Measurements from ENCODE around the gene VAPA.

DNA sequence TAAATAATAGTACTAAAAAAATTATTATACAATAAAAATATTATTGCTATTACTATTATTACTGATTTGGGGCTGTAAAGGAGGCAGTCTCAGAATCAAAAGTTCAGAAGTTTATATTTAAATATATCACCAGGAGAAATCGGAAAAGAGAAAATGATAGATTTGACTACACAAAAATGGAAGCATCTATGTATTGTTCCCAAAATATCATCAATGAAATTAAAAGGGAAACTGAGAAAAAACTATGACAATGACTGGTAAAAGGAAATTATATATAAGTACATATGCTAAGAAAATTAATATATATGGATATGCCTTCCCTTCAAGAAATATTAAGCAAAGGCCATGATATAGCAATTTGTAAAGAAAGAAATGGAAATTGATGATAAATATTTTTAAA lies 35.7 kb upstream of the VAPA start:
- TF ChIP-seq, protein P1, sequence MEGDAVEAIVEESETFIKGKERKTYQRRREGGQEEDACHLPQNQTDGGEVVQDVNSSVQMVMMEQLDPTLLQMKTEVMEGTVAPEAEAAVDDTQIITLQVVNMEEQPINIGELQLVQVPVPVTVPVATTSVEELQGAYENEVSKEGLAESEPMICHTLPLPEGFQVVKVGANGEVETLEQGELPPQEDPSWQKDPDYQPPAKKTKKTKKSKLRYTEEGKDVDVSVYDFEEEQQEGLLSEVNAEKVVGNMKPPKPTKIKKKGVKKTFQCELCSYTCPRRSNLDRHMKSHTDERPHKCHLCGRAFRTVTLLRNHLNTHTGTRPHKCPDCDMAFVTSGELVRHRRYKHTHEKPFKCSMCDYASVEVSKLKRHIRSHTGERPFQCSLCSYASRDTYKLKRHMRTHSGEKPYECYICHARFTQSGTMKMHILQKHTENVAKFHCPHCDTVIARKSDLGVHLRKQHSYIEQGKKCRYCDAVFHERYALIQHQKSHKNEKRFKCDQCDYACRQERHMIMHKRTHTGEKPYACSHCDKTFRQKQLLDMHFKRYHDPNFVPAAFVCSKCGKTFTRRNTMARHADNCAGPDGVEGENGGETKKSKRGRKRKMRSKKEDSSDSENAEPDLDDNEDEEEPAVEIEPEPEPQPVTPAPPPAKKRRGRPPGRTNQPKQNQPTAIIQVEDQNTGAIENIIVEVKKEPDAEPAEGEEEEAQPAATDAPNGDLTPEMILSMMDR (IDR thresholded peaks at IDR 0.05) = no peak
- no peak for TF ChIP-seq POLR2A (IDR thresholded peaks at IDR 0.05)

Data from vagina (tissue), 2 donors.